BLaER1 treated with 17β-estradiol and CSF1 and Interleukin-3, amounts not matched to agents 10 nM and 100 nM (cell line): ENCODE results near the gene SPTSSB.

Experiments used
- H3K27ac ChIP-seq, 11 experiments: shearing (Covaris generic); formaldehyde crosslinking; 2 replicates each; pipeline ENCODE4 v1.8.1; 2022
- H3K27me3 ChIP-seq, 11 experiments: shearing (Covaris generic); formaldehyde crosslinking; 2 replicates each; pipeline ENCODE4 v1.8.1; 2022
- H3K36me3 ChIP-seq, 11 experiments: shearing (Covaris generic); formaldehyde crosslinking; 2 replicates each; pipeline ENCODE4 v1.8.1; 2022
- H3K4me1 ChIP-seq, 10 experiments: shearing (Covaris generic); formaldehyde crosslinking; 2 replicates each; pipeline ENCODE4 v1.8.1; 2022
- H3K4me2 ChIP-seq, 11 experiments: shearing (Covaris generic); formaldehyde crosslinking; 2 replicates each; pipeline ENCODE4 v1.8.1; 2022
- H3K4me3 ChIP-seq, 10 experiments: shearing (Covaris generic); formaldehyde crosslinking; 2 replicates each; pipeline ENCODE4 v1.8.1; 2022
- H3K9ac ChIP-seq, 11 experiments: shearing (Covaris generic); formaldehyde crosslinking; 2 replicates each; pipeline ENCODE4 v1.8.1; 2022
- H3K9me3 ChIP-seq, 11 experiments: shearing (Covaris generic); formaldehyde crosslinking; replicated peaks in 1 of 11; 2 replicates each; pipeline ENCODE4 v1.8.1; 2022
- H4K20me1 ChIP-seq, 11 experiments: shearing (Covaris generic); formaldehyde crosslinking; 2 replicates each; pipeline ENCODE4 v1.8.1; 2022
- Cebpa-rat ChIP-seq, 11 experiments: shearing (Covaris generic); IDR thresholded peaks; 2 replicates each; pipeline ENCODE4 v1.8.1; 2022

SPTSSB gene

DNA sequence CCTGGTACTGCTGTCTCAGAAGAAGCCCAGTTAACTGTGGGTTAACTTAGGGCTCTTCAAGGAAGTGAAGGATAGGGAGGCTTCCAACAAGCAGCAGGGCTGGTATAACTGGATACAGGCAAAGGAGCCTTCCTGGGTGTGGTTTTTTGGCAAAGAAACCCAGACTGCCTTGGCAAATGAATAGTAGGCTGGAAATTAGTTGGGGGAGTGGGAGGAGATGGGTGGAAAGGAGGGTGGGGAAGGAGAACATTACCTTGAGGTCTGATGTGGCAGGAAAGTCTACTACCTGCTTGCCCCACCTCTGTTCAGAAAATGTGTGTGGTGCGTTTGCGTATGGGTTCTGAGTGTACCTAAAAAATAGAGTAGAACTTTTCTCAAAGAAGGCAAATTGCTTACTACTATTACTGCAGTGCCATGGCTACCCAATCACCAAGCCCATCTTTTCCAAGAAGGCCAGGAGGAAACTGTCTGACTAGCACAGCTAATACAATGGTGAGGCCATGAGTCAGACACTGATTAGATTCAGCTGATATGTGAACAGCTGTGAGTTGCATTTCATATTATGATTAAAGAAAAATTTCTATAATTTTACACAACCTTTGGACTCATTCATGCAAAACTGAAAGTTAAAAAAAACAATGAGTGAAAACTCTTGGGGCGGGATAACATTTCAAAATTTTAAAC is 55.2 kb downstream of the SPTSSB start:
- Histone ChIP-seq H3K4me2 (no peak overlapping the region), H3K27ac (no peak overlapping the region), H4K20me1 (no peaks in the 10 kb centered on the region), H3K27me3 (no peaks in the 10 kb centered on the region), H3K9me3 (peaks cover 7 to 26% (median 10%) of the 10 kb centered on the region in 11 experiments; a peak in 16 of 22 replicates), H3K36me3 (no peaks in the 10 kb centered on the region), H3K9ac (no peak overlapping the region), H3K4me3 (no peak overlapping the region), H3K4me1 (peaks cover 4 to 10% (median 6%) of the 10 kb centered on the region in 10 experiments; a peak in 17 of 20 replicates)
- no peak for TF ChIP-seq Cebpa-rat (IDR thresholded peaks at IDR 0.05)

DNA sequence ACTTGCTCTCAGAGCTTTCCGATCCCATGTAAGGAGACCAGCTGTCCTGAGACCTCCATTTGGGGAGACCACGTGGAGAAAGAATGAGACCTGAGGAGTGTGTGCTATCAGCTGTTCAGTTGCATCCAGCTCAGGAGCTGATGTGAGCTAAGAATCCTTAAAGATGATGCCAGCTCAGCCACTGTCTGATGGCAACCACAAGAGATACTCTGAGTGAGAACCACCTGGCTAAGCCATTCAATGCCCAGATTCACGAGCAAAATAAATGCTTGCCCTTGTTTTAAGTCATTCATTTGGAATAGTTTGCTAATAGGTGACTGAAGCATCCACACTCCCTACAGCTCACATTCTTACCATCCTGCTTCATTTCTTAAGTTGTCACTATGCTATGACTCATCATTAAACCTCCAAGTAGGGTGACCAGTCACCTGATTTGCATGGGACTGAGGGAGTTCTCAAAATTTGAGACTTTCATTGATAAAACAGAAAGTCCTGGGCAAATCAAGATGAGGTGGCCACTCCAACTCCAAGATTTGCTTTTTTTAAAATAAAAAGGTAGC is 56.4 kb downstream of the SPTSSB start:
- H3K9me3 ChIP-seq = peaks cover 0 to 14% (median 3%) of the 10 kb centered on the region in 11 experiments; a peak in 7 of 22 replicates
- H3K9ac ChIP-seq = no peak overlapping the region
- peaks cover 5 to 18% (median 13%) of the 10 kb centered on the region in 10 experiments; a peak in 17 of 20 replicates for H3K4me1 ChIP-seq
- no peaks in the 10 kb centered on the region for H3K36me3 ChIP-seq
- H4K20me1 ChIP-seq = no peaks in the 10 kb centered on the region
- peak overlapping the region in 1 of 11 experiments; percentile 37; a peak in 3 of 22 replicates for H3K4me2 ChIP-seq
- H3K27me3 ChIP-seq = no peaks in the 10 kb centered on the region
- no peak for TF ChIP-seq Cebpa-rat (IDR thresholded peaks at IDR 0.05)
- H3K27ac ChIP-seq = no peak overlapping the region
- H3K4me3 ChIP-seq = no peak overlapping the region

DNA sequence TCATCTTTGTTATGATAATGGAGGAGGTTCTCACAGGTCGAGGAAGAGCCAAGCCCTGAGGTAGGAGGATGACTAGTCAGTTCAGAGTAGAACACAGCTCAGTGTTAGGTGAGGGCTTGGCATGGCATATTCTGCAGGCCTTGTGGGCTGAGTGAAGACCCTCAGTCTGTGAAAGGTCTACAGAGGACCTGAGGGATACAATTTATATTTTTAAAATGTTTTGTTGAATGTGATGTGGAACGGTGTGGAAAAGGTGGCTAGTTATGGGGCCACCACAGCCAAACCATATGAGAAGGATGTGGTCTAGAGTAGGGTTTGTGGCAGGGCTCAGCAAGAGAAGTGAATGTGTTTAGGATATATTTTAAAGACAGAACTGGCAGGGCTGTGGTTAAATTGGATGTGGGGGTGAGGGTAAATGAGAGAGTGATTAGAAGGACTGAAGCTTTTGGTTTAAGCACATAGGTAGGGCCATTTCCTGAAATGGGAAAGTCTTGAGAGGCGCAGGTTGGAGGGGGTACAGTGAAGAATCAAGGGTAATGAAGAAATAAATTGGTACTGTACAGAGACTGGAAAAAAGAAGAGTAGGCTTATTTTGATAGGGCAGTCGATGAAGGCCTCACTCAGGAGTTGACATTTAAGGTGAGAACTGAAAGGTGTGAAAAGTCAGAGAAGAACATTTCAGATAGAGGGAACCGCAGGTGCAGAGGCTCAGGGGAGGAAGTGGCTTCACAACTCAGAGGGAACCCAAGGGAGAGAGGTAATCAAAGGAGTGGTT is 60.5 kb downstream of the SPTSSB start:
- no peak overlapping the region for H3K9ac ChIP-seq
- H4K20me1 ChIP-seq = no peaks in the 10 kb centered on the region
- TF ChIP-seq Cebpa-rat (IDR thresholded peaks at IDR 0.05) = no peak
- H3K4me1 ChIP-seq = peaks cover 10 to 18% (median 14%) of the 10 kb centered on the region in 10 experiments; a peak in 17 of 20 replicates
- no peaks in the 10 kb centered on the region for H3K36me3 ChIP-seq
- H3K4me3 ChIP-seq = no peak overlapping the region
- peak overlapping the region in 10 of 11 experiments; percentile 0 to 54 (median 47); a peak in 17 of 22 replicates for H3K4me2 ChIP-seq
- no peaks in the 10 kb centered on the region for H3K27me3 ChIP-seq
- H3K27ac ChIP-seq = no peak overlapping the region
- H3K9me3 ChIP-seq = peaks cover 19 to 41% (median 28%) of the 10 kb centered on the region in 11 experiments

DNA sequence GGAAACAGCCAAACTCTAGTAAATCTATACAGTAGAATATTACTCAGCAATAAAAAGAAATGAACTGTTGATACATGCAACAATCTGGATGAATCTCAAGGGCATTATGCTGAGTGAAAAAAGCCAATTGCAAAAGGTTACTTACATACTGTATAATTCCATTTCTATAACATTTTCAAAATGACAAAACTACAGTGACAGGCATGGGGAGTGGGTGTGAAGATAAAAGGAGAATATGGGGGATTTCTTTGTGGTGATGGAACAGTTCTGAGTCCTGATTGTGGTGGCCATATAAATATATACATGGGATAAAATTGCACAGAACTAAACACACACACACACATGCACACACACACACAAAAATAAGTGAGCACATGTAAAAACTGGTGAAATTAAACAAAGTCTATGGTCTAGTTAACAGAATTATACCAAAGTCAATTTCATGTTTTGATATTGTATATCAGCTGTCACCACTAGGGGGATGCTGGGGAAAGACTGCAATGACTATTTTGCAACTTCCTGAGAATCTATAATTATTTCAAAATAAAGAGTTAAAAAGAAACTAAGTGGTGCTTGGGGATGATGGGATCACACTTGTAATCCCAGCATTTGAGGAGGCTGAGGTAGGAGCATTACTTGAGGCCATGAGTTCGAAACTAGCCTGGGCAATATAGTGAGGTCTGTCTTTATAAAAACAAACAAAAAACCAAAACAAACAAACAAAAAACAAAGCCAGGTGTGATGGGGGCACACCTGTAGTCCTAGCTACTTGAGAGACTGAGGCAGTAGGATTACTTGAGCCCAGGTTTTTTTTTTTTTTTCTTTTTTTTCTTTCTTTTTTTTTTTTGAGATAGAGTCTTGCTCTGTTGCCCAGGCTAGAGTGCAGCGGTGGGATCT is 66.0 kb downstream of the SPTSSB start:
- peaks cover 19 to 33% (median 28%) of the 10 kb centered on the region in 11 experiments for H3K9me3 ChIP-seq
- no peak overlapping the region for H3K4me3 ChIP-seq
- no peak for TF ChIP-seq Cebpa-rat (IDR thresholded peaks at IDR 0.05)
- no peak overlapping the region for H3K9ac ChIP-seq
- H3K27me3 ChIP-seq = no peaks in the 10 kb centered on the region
- H4K20me1 ChIP-seq = no peaks in the 10 kb centered on the region
- H3K4me2 ChIP-seq = no peak overlapping the region
- no peaks in the 10 kb centered on the region for H3K36me3 ChIP-seq
- peaks cover 0 to 6% (median 0%) of the 10 kb centered on the region in 10 experiments; a peak in 3 of 20 replicates for H3K4me1 ChIP-seq
- H3K27ac ChIP-seq = no peak overlapping the region

DNA sequence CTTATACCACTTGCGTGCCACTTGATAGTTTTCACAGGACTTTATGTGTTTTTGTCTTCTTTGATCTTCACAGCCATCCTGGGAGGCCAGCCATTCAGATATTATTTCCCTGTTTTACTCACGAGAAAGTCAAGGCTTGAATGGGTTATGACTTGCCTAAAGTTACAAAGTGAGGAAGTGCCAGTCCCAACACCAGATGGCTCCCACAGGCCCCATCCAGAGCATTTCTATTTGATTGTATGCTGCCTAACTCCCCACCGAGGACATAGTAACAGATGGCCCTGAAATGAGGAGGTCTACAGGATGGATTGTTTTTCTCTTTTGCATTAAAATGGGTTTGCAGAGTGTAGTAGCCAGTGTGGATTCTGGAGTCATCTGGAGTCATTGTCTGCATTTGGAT is 74.5 kb downstream of the SPTSSB start:
- TF ChIP-seq Cebpa-rat (IDR thresholded peaks at IDR 0.05) = no peak
- Histone ChIP-seq H3K4me2 (no peak overlapping the region), H3K27ac (no peak overlapping the region), H3K9me3 (peaks cover 35 to 40% (median 39%) of the 10 kb centered on the region in 11 experiments), H3K9ac (no peak overlapping the region), H3K27me3 (no peaks in the 10 kb centered on the region), H3K4me3 (no peak overlapping the region), H3K36me3 (peaks cover 0 to 15% (median 0%) of the 10 kb centered on the region in 11 experiments; a peak in 3 of 22 replicates), H3K4me1 (no peaks in the 10 kb centered on the region; a peak in 2 of 20 replicates), H4K20me1 (no peaks in the 10 kb centered on the region)

DNA sequence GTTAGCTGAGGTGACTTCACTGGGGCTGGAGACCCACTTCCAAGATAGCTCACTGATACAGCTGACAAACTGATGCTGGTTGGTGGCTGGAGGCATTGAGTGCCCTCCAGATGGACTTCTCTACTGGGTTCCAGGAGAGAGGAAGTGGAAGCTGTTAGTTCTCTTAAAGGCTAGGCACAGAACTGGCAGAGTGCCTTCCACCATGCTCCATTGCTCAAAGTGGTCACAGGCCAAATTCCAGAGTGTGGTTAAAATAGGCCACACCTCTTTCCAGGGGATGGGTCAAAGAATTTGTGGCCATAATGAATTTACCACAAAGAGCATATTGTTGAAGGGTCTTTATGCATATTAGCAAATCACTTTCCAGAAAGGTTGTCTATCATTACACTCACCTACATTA is 76.0 kb downstream of the SPTSSB start:
- Histone ChIP-seq H3K4me2 (no peak overlapping the region; a peak in 2 of 22 replicates), H3K27ac (no peak overlapping the region), H3K27me3 (no peaks in the 10 kb centered on the region), H3K4me1 (no peaks in the 10 kb centered on the region; a peak in 2 of 20 replicates), H4K20me1 (no peaks in the 10 kb centered on the region), H3K36me3 (peaks cover 0 to 15% (median 0%) of the 10 kb centered on the region in 11 experiments; a peak in 3 of 22 replicates), H3K9ac (no peak overlapping the region), H3K9me3 (peaks cover 35 to 40% (median 39%) of the 10 kb centered on the region in 11 experiments), H3K4me3 (no peak overlapping the region)
- TF ChIP-seq Cebpa-rat (IDR thresholded peaks at IDR 0.05) = no peak
